Heart right ventricle (tissue), 16 donors: ENCODE measurements around the gene OSBPL1A. TPM values are rescaled to one million over a fixed set of nuclear protein-coding genes. Genes with fewer than 3 reads are reported as not detected.
A peak's percentile ranks its signal among the peaks of the same experiment; 100 is the strongest.

ENCODE experiments used
- ATAC-seq, 8 donors: fragments of 200-7000 bp; cut with Tn5 transposase; one replicate each; pipeline ENCODE4 v1.9.1; 2020; ENCODE audit warnings: mild to moderate bottlenecking in 8 of 8, moderate library complexity in 8 of 8, moderate number of reproducible peaks in 1 of 8
- DNase-seq, 2 donors: peaks; one replicate each; pipeline ENCODE4 v3.0.0-alpha.2; 2020
- H3K27ac ChIP-seq, 10 donors: fragments of 200-600 bp; sonication (generic) in 2 of 10; one replicate each; pipeline versions ENCODE4 v1.5.0 to v1.8.0; 2020 to 2022; ENCODE audit warnings: mild to moderate bottlenecking in 3 of 10
- H3K27me3 ChIP-seq, 7 donors: fragments of 200-600 bp; one replicate each; pipeline ENCODE4 v1.8.0; 2021 to 2022; ENCODE audit warnings: mild to moderate bottlenecking in 2 of 7
- H3K36me3 ChIP-seq, 9 donors: fragments of 200-600 bp; sonication (generic) in 1 of 9; one replicate each; pipeline versions ENCODE4 v1.5.0 to v1.8.0; 2020 to 2022; ENCODE audit warnings: mild to moderate bottlenecking in 2 of 9
- H3K4me1 ChIP-seq, 9 donors: fragments of 200-600 bp; sonication (generic) in 1 of 9; one replicate each; pipeline versions ENCODE4 v1.5.0 to v1.8.0; 2020 to 2022; ENCODE audit warnings: mild to moderate bottlenecking in 4 of 9
- H3K4me3 ChIP-seq, 10 donors: fragments of 200-600 bp; sonication (generic) in 2 of 10; one replicate each; pipeline versions ENCODE4 v1.5.0 to v1.8.0; 2020 to 2022; ENCODE audit warnings: mild to moderate bottlenecking in 7 of 10, moderate library complexity in 2 of 10
- H3K9me3 ChIP-seq, 11 donors: fragments of 200-600 bp in 10 of 11; sonication (generic) in 2 of 11; one replicate each; pipeline versions ENCODE4 v1.5.0 to v1.8.0; 2013 to 2022; ENCODE audit warnings: mild to moderate bottlenecking in 2 of 11, control low read depth in 1 of 11, moderate library complexity in 1 of 11
- WGBS, 2 donors: extraction: QIAGEN DNeasy Blood & Tissue Kit; methylation state at CpG; one replicate each; pipeline ENCODE4 v1.1.7; 2013; ENCODE audit warnings: inconsistent platforms in 1 of 2; 5-methylcytosine and 5-hydroxymethylcytosine counted together
- intact Hi-C, 10 donors: fragments of 100-400 bp; cut with DNase I; formaldehyde crosslinking; loops; one replicate each; pipeline versions ENCODE4 v1.11.1 to v1.14.2; 2022
- polyA plus RNA-seq, 2 donors: library from polyadenylated mRNA; stranded (reverse); fragments of 200-250 nt; gene quantifications; one replicate each; pipeline ENCODE4 v1.2.3, GENCODE V29; 2013
- total RNA-seq, 10 donors: library from RNA; stranded (reverse); fragmentation: NEBNext Ultra II Directional in 3 of 10; extraction: Animal tissue kit (Norgen Biotek cat#: 25700) in 3 of 10; gene quantifications; one replicate each; pipeline versions ENCODE4 v1.2.1 to v1.2.4, GENCODE V29; 2021 to 2023
- TF ChIP-seq, protein P1 (sequence below), 9 donors: fragments of 200-600 bp; sonication (generic) in 2 of 9; IDR thresholded peaks; one replicate each; pipeline versions ENCODE4 v1.5.0 to v1.8.0; 2021 to 2022; ENCODE audit warnings: antibody characterized with exemption in 9 of 9, mild to moderate bottlenecking in 5 of 9, moderate library complexity in 1 of 9
- donor health status: Arrhythmogenic right ventricular cardiomyopathy.
- donor health status: ischemic (EF 13 %, LVEDD 7.1; RV severe dilation, severe dysfunction).
- donor health status: healthy with polysubstance abuse.
- donor health status: DM: no; HTN: yes; CAD: no.
- donor health status: DM: no; HTN: no; CAD: no.
- donor health status: ischemic (EF 25% LVEDD 6.9; RV normal size, moderate dysfunction).
- donor health status: ischemic (EF 25% LVEDD 5.7; RV mildly dilated, moderate dysfunction).
- donor health status: healthy.
- donor health status: DM: yes; HTN: yes; CAD: no.
- donor health status: Ischemic cardiomyopathy.
- donor health status: ischemic (EF 35%, LVEDD 5.7; RV mildly dilated, moderate dysfunction).
- donor health status: nonischemic (EF 11% LVEDD 7.7; RV severe dilation, severe dysfunction).
- donor health status: DM: yes; HTN: yes; CAD: no.
- donor health status: PGD.
- donor health status: ischemic (EF 29% LVEDD 5.4; RV normal size, mild dysfunction).
- donor health status: nonischemic (EF 23%, LVEDD 6.1; RV moderate dilation, normal function).

Gene OSBPL1A
- total and polyA plus RNA-seq, 12 donors: 26.5 to 85.6 (median 61.0) TPM

- Histone ChIP-seq H3K4me3 (no peak overlapping the region), H3K27ac (no peak overlapping the region), H3K9me3 (no peaks in the 10 kb centered on the region), H3K27me3 (no peaks in the 10 kb centered on the region), H3K4me1 (peaks cover 0 to 26% (median 11%) of the 10 kb centered on the region in 9 donors), H3K36me3 (no peaks in the 10 kb centered on the region)
- WGBS, 2 donors: 96 to 98% methylated on average over 3 of the region's 3 CpGs
- ATAC-seq (no peak), DNase-seq (no peak)
- intact Hi-C loops: loop anchor here in 2 of 10 donors (10.0 kb wide), 2 partner anchors 54 to 94 kb away; no protein-coding TSS in a partner anchor
- TF ChIP-seq, protein P1, sequence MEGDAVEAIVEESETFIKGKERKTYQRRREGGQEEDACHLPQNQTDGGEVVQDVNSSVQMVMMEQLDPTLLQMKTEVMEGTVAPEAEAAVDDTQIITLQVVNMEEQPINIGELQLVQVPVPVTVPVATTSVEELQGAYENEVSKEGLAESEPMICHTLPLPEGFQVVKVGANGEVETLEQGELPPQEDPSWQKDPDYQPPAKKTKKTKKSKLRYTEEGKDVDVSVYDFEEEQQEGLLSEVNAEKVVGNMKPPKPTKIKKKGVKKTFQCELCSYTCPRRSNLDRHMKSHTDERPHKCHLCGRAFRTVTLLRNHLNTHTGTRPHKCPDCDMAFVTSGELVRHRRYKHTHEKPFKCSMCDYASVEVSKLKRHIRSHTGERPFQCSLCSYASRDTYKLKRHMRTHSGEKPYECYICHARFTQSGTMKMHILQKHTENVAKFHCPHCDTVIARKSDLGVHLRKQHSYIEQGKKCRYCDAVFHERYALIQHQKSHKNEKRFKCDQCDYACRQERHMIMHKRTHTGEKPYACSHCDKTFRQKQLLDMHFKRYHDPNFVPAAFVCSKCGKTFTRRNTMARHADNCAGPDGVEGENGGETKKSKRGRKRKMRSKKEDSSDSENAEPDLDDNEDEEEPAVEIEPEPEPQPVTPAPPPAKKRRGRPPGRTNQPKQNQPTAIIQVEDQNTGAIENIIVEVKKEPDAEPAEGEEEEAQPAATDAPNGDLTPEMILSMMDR (IDR thresholded peaks at IDR 0.05): no peak
Observed at GRCh38 chr18:24278591-24278990, 119.0 kb downstream of the OSBPL1A start.

GRCh38 chr18:24277516-24278195 is 120.0 kb downstream of the OSBPL1A start:
- TF ChIP-seq, protein P1 (IDR thresholded peaks at IDR 0.05): no peak

GRCh38 chr18:24276994-24277393 is 120.6 kb downstream of the OSBPL1A start:
- no peak overlapping the region for H3K4me3 ChIP-seq
- ATAC-seq: no peak
- no peak overlapping the region for H3K27ac ChIP-seq
- intact Hi-C loops: loop anchor here in 2 of 10 donors (10.0 kb wide), 2 partner anchors 52 to 92 kb away; no protein-coding TSS in a partner anchor
- TF ChIP-seq, protein P1 (IDR thresholded peaks at IDR 0.05): no peak
- H3K4me1 ChIP-seq: peaks cover 0 to 42% (median 21%) of the 10 kb centered on the region in 9 donors
- DNase-seq: no peak
- H3K36me3 ChIP-seq: no peaks in the 10 kb centered on the region
- H3K27me3 ChIP-seq: no peaks in the 10 kb centered on the region
- no peaks in the 10 kb centered on the region for H3K9me3 ChIP-seq

More at GRCh38 chr18:24277516-24278195, 120.0 kb downstream of the OSBPL1A start:
- intact Hi-C loops: loop anchor here in 2 of 10 donors (10.0 kb wide), 2 partner anchors 53 to 93 kb away; no protein-coding TSS in a partner anchor
- DNase-seq: no peak
- Histone ChIP-seq H3K4me1 (peaks cover 0 to 35% (median 16%) of the 10 kb centered on the region in 9 donors), H3K27ac (no peak overlapping the region), H3K36me3 (no peaks in the 10 kb centered on the region), H3K27me3 (no peaks in the 10 kb centered on the region), H3K4me3 (no peak overlapping the region), H3K9me3 (no peaks in the 10 kb centered on the region)
- WGBS, 2 donors: 92 to 93% methylated on average over 4 of the region's 4 CpGs
- no peak for ATAC-seq

- ATAC-seq (no peak), DNase-seq (peak; percentile 23)
- Histone ChIP-seq H3K27me3 (peaks cover 0 to 4% (median 0%) of the 10 kb centered on the region in 7 donors), H3K36me3 (no peaks in the 10 kb centered on the region), H3K9me3 (no peaks in the 10 kb centered on the region), H3K4me1 (peaks cover 0 to 57% (median 29%) of the 10 kb centered on the region in 9 donors), H3K27ac (peak overlapping the region in 9 of 10 donors; percentile 3 to 63 (median 31)), H3K4me3 (peak overlapping the region in 2 of 10 donors; percentile 0 to 6)
- TF ChIP-seq, protein P1 (IDR thresholded peaks at IDR 0.05): no peak
- intact Hi-C loops: loop anchor here in 7 of 10 donors (5.0 to 10.0 kb wide), 6 partner anchors 43 to 98 kb away; no protein-coding TSS in a partner anchor
- WGBS, 2 donors: 40 to 51% methylated on average over 3 of the region's 3 CpGs
Observed at GRCh38 chr18:24274837-24275236, 122.8 kb downstream of the OSBPL1A start.
